Parathyroid adenoma (tissue), 2 donors: ENCODE data around the gene ZCCHC24.
"Not testable (repeated sequence)": the region's sequence is repeated elsewhere in the genome, so short reads cannot be mapped to it uniquely, and the experiment has no call there.

Experiments
- H2AFZ ChIP-seq: fragments of 300-600 bp; sonication (generic); one replicate; pipeline ENCODE4 v1.7.0; 2017; ENCODE audit warnings: antibody characterized with exemption, mild to moderate bottlenecking
- H3K27ac ChIP-seq: fragments of 300-600 bp; sonication (generic); one replicate; pipeline ENCODE4 v1.7.0; 2017
- H3K27me3 ChIP-seq: fragments of 300-600 bp; sonication (generic); one replicate; pipeline ENCODE4 v1.7.0; 2017; ENCODE audit warnings: low read length; ENCODE audit not compliant: control insufficient read depth, insufficient read depth
- H3K36me3 ChIP-seq: fragments of 300-600 bp; sonication (generic); one replicate; pipeline ENCODE4 v1.7.0; 2017; ENCODE audit warnings: low read length; ENCODE audit not compliant: control insufficient read depth, insufficient read depth
- H3K4me1 ChIP-seq: fragments of 300-600 bp; sonication (generic); one replicate; pipeline ENCODE4 v1.7.0; 2017; ENCODE audit warnings: control low read depth
- H3K4me2 ChIP-seq: fragments of 300-600 bp; sonication (generic); one replicate; pipeline ENCODE4 v1.7.0; 2017; ENCODE audit warnings: low read length
- H3K4me3 ChIP-seq: fragments of 300-600 bp; sonication (generic); one replicate; pipeline ENCODE4 v1.7.0; 2017; ENCODE audit warnings: low read depth, low read length
- H3K79me2 ChIP-seq: fragments of 300-600 bp; sonication (generic); one replicate; pipeline ENCODE4 v1.7.0; 2017; ENCODE audit warnings: control low read depth
- H3K9ac ChIP-seq: fragments of 300-600 bp; sonication (generic); one replicate; pipeline ENCODE4 v1.7.0; 2017; ENCODE audit warnings: mild to moderate bottlenecking
- H3K9me3 ChIP-seq: fragments of 300-600 bp; sonication (generic); one replicate; pipeline ENCODE4 v1.7.0; 2017; ENCODE audit warnings: low read length; ENCODE audit not compliant: control insufficient read depth
- TF ChIP-seq, protein P1 (sequence below): fragments of 300-600 bp; sonication (generic); IDR thresholded peaks from one replicate; pipeline ENCODE4 v1.7.0; 2017; ENCODE audit warnings: antibody characterized with exemption, mild to moderate bottlenecking
- donor health status: primary hyperparathyroidism.

ZCCHC24 gene

DNA sequence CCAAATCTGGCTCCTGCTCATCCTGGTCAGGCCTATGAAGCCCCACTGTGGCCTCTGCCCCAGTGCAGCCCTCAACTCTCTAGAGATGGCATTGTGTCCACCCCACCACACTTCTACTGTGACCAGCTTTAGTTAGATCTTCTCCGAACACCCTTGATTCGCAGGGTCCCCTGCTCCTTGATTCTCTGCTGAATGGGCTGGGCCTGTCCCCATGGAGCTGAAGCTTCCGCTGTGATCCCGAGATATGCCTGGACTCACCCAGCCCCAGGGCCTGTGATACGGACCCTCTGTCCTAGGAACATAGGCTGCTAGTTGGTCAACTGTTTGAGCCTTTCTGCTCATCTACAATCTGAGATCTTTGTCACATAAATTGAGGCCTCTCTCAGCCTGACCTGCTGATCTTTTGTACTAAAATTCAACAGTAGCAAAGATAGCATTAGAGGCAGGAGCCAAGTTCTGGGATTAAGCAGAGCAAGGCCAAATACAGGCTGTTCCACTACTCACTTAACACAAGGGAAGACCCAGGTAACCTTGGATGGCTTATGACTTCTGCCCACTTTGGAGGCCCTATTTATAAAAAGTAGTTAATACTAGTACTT is 104.7 kb downstream of the ZCCHC24 start:
- Histone ChIP-seq H3K36me3 (no peaks in the 10 kb centered on the region), H3K27me3 (no peaks in the 10 kb centered on the region), H3K4me3 (no peak overlapping the region), H3K4me1 (peaks cover 35% of the 10 kb centered on the region), H3K4me2 (no peak overlapping the region), H3K27ac (peak overlapping the region; percentile 51), H2AFZ (peak overlapping the region; percentile 51), H3K79me2 (no peaks in the 10 kb centered on the region), H3K9me3 (no peaks in the 10 kb centered on the region), H3K9ac (no peak overlapping the region)
- TF ChIP-seq, protein P1, sequence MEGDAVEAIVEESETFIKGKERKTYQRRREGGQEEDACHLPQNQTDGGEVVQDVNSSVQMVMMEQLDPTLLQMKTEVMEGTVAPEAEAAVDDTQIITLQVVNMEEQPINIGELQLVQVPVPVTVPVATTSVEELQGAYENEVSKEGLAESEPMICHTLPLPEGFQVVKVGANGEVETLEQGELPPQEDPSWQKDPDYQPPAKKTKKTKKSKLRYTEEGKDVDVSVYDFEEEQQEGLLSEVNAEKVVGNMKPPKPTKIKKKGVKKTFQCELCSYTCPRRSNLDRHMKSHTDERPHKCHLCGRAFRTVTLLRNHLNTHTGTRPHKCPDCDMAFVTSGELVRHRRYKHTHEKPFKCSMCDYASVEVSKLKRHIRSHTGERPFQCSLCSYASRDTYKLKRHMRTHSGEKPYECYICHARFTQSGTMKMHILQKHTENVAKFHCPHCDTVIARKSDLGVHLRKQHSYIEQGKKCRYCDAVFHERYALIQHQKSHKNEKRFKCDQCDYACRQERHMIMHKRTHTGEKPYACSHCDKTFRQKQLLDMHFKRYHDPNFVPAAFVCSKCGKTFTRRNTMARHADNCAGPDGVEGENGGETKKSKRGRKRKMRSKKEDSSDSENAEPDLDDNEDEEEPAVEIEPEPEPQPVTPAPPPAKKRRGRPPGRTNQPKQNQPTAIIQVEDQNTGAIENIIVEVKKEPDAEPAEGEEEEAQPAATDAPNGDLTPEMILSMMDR = no peak

GRCh38 chr10:79339266-79339665 is 106.2 kb downstream of the ZCCHC24 start:
- H3K27me3 ChIP-seq = no peaks in the 10 kb centered on the region
- H3K4me1 ChIP-seq = peaks cover 41% of the 10 kb centered on the region
- no peaks in the 10 kb centered on the region for H3K9me3 ChIP-seq
- no peak overlapping the region for H2AFZ ChIP-seq
- H3K79me2 ChIP-seq = no peaks in the 10 kb centered on the region
- TF ChIP-seq, protein P1 = no peak
- no peaks in the 10 kb centered on the region for H3K36me3 ChIP-seq
- no peak overlapping the region for H3K9ac ChIP-seq
- no peak overlapping the region for H3K27ac ChIP-seq
- no peak overlapping the region for H3K4me3 ChIP-seq
- H3K4me2 ChIP-seq = no peak overlapping the region

DNA sequence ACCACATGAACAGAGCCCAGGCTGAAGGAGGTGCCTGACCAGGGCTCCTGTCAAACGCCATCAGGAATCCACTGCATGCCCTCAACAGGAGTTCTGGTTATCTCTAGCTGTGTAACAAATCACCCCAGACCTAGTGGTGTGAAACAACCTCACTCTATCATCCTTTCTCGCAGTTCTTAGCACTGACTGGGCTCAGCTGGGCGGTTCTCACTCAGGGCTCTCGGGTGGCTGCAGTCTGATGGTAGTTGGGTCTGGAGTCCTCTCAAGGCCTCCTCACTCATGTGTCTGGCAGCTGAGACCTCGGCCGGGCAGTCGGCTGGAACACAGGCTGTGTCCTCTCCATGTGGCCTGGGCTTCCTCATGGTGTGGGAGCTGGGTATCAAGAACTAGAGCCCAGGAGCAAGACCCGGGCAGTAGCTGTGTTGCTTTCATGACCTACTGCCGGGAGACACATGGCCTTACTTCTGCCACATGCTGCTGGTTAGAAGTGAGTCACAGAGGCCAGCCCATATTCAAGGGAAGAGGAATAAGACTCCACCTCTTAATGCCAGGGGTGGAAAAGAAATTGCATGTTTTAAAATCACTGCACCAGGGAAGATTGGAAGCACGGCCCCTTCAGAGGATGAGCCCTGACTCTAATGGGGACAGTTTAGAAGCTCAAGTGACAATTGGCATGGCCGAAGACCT is 107.5 kb downstream of the ZCCHC24 start:
- not testable (repeated sequence) for H3K9me3 ChIP-seq, H3K79me2 ChIP-seq, H3K36me3 ChIP-seq, H3K4me3 ChIP-seq, H3K27ac ChIP-seq, H3K27me3 ChIP-seq, H3K4me2 ChIP-seq, H3K9ac ChIP-seq, H2AFZ ChIP-seq
- peaks cover 39% of the 10 kb centered on the region for H3K4me1 ChIP-seq

GRCh38 chr10:79336739-79337138 is 108.7 kb downstream of the ZCCHC24 start:
- no peaks in the 10 kb centered on the region for H3K9me3 ChIP-seq
- H3K4me2 ChIP-seq = no peak overlapping the region
- H3K4me1 ChIP-seq = peaks cover 28% of the 10 kb centered on the region
- H2AFZ ChIP-seq = no peak overlapping the region
- no peaks in the 10 kb centered on the region for H3K27me3 ChIP-seq
- no peak overlapping the region for H3K9ac ChIP-seq
- TF ChIP-seq, protein P1 = no peak
- no peaks in the 10 kb centered on the region for H3K36me3 ChIP-seq
- H3K4me3 ChIP-seq = no peak overlapping the region
- H3K27ac ChIP-seq = no peak overlapping the region
- no peaks in the 10 kb centered on the region for H3K79me2 ChIP-seq

GRCh38 chr10:79336276-79336675 is 109.1 kb downstream of the ZCCHC24 start:
- peaks cover 27% of the 10 kb centered on the region for H3K4me1 ChIP-seq
- TF ChIP-seq, protein P1 = no peak
- no peaks in the 10 kb centered on the region for H3K36me3 ChIP-seq
- no peaks in the 10 kb centered on the region for H3K79me2 ChIP-seq
- H3K27ac ChIP-seq = no peak overlapping the region
- no peaks in the 10 kb centered on the region for H3K27me3 ChIP-seq
- H3K4me3 ChIP-seq = no peak overlapping the region
- H2AFZ ChIP-seq = peak overlapping the region; percentile 75
- no peaks in the 10 kb centered on the region for H3K9me3 ChIP-seq
- H3K4me2 ChIP-seq = no peak overlapping the region
- no peak overlapping the region for H3K9ac ChIP-seq
